GM12873 (cell line): ENCODE results near the gene LDB2.

Experiments used
- TF ChIP-seq, protein P1 (sequence below): IDR thresholded peaks from 2 replicates; pipeline ENCODE4 v1.5.1; 2012; ENCODE audit warnings: low read depth, mild to moderate bottlenecking, moderate library complexity, low read length, control low read depth; ENCODE audit not compliant: insufficient read depth; ENCODE audit errors: missing control alignments

The LDB2 gene

DNA sequence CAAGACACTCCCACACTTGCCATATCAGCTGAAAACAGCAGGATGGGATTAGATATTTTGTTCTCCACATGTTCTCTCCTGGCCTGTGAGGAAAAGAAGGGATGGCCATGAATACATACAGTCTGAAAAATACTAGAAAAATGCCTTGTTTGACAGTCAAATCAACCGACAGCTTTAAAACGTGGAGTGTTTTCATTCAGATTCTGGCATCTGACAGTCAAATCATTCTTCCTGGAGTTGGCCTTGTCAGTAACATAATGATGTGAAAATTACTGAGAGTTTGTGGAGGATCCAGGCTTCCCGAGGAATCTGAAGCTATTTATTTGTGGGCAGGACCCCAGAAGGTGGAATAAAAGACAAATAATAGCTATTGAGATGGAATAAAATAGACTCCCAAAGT, 188.2 kb downstream of the LDB2 start:
- TF ChIP-seq, protein P1, sequence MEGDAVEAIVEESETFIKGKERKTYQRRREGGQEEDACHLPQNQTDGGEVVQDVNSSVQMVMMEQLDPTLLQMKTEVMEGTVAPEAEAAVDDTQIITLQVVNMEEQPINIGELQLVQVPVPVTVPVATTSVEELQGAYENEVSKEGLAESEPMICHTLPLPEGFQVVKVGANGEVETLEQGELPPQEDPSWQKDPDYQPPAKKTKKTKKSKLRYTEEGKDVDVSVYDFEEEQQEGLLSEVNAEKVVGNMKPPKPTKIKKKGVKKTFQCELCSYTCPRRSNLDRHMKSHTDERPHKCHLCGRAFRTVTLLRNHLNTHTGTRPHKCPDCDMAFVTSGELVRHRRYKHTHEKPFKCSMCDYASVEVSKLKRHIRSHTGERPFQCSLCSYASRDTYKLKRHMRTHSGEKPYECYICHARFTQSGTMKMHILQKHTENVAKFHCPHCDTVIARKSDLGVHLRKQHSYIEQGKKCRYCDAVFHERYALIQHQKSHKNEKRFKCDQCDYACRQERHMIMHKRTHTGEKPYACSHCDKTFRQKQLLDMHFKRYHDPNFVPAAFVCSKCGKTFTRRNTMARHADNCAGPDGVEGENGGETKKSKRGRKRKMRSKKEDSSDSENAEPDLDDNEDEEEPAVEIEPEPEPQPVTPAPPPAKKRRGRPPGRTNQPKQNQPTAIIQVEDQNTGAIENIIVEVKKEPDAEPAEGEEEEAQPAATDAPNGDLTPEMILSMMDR = no peak

DNA sequence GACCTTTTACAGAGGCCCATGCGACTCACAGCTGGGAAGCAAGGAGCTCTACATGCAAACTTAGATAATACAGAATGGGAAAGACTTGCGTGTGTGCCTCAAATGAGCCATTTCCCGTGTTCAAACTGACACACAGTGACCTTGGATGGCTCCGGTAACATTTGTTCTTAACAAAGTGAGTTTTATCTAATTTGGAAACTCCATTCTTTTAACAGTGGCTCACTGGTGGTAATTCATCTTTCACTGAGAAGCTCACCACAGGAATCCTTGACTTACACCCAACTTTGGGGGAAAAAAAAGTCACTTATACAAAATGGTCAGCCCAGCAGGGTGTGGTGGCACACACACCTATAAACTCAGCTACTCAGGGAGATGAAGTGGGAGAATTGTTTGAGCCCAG, 190.6 kb downstream of the LDB2 start:
- TF ChIP-seq, protein P1 = no peak

DNA sequence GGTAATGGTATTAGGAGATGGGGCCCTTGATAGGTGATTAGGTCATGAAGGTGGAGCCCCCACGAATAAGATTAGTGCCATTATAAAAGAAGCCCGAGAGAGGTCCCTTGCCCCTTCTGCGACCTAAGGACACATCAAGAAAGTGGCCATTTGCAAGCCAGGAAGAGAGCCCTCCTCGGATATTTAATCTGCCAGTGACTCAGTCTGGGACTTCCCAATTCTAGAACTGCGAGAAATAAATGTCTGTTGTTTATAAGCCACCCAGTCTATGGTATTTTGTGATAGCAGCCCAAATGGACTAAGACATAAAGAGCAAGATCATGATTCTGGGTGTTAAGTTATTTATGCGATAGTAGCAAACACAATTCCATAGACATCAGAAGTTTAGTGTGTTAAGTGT, 192.2 kb downstream of the LDB2 start:
- TF ChIP-seq, protein P1 = no peak

DNA sequence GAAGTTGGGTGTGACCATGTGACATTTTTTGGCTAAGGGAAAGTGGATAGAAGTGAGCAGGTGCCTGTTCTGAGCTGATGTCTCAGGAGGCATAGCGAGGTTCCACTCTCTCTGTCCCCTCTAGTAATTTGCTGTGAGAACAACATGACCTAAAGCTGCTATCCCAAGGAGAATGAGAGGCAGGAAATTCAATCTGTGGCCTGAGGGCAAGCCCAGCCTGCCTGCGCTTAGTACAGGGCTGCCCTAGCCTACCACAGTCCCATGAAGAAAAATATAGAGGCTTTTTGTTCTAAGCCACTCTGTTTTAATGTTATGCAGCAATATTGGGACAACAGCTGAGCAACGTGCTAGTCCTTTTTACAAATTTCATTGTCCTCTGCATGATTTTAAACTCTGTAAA, 193.1 kb downstream of the LDB2 start:
- TF ChIP-seq, protein P1 = no peak

DNA sequence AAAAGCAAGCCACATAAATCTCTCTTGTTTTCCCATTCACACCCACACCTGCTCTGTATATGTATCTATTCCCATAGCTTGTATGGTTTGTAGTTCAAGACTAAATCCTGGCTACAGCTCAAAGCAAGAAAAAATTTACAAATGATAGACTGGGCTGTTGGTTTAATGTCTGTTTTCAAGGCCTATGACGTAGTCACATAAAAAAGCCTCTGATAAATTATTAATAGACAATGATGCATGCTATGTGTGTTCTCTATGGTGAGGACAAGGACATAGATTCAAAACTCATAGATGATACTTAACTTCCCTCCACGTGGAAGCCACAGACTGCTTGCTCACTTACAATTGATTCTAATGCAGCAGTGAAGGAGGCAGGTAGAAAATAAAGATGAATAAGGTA, 194.0 kb downstream of the LDB2 start:
- TF ChIP-seq, protein P1 = no peak

DNA sequence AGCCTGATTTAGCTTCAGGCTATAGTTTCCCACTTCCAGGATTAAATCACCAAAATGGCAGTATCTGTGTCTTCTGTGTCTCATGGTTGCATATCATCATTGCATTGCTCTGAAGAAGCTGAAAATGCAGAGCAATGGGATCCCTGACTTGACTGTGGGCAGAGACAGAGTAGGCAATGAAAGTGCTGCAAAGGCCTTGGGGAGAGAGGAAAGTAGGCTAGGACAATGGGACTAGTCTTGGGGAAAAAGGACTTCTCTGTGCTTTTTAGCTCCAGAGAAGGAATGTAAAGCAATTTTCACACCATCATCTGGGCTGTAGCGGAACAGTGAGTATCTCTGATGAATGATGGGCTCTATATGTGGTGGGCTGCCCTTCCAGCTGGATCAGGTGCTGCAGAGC, 202.5 kb downstream of the LDB2 start:
- TF ChIP-seq, protein P1 = no peak

DNA sequence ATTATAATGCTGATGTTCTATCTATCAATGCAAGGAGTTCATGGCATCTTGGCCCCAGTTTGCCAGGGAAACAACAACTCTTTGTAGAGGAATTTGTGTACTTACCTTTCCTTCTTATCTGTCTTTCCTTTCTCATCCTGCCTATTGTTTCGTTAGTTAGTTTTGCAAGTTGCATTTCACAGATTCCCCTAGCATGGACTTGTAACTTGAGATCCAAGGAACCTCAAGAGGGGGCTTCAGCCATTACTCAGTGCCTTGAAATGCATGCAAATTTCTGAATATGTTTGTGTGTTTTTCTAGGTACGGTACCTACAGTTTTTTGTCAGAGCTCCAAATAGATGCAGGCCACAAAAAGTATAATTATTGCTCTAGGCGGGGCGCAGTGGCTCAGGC, 203.6 kb downstream of the LDB2 start:
- TF ChIP-seq, protein P1 = no peak
